ENCODE results near the gene RNU2-63P.

GRCh38 chr2:88028931-88029330 is 12.6 kb upstream of the RNU2-63P start:
- TF ChIP-seq CTCF (IDR thresholded peaks at IDR 0.05) = no peak
- TF ChIP-seq POLR2A (IDR thresholded peaks at IDR 0.05) = no peak
